Esophagus muscularis mucosa (tissue), 4 donors: ENCODE measurements around the gene RAB40B.

Experiments
- CTCF ChIP-seq, 3 experiments: fragments of 200-600 bp in 2 of 3; fragments of 450-650 bp in 1 of 3; sonication (generic) in 2 of 3; IDR thresholded peaks; one replicate each; pipeline ENCODE4 v1.5.1; 2017 to 2019; ENCODE audit warnings: antibody characterized with exemption in 3 of 3, mild to moderate bottlenecking in 2 of 3, moderate library complexity in 1 of 3
- EP300 ChIP-seq: sonication (generic); formaldehyde crosslinking; IDR thresholded peaks from one replicate; pipeline ENCODE4 v1.6.1; 2017; ENCODE audit warnings: antibody characterized with exemption
- POLR2A ChIP-seq: fragments of 450-650 bp; IDR thresholded peaks from one replicate; pipeline ENCODE4 v1.6.1; 2017; ENCODE audit warnings: antibody characterized with exemption, moderate library complexity, mild to moderate bottlenecking, low read depth

DNA sequence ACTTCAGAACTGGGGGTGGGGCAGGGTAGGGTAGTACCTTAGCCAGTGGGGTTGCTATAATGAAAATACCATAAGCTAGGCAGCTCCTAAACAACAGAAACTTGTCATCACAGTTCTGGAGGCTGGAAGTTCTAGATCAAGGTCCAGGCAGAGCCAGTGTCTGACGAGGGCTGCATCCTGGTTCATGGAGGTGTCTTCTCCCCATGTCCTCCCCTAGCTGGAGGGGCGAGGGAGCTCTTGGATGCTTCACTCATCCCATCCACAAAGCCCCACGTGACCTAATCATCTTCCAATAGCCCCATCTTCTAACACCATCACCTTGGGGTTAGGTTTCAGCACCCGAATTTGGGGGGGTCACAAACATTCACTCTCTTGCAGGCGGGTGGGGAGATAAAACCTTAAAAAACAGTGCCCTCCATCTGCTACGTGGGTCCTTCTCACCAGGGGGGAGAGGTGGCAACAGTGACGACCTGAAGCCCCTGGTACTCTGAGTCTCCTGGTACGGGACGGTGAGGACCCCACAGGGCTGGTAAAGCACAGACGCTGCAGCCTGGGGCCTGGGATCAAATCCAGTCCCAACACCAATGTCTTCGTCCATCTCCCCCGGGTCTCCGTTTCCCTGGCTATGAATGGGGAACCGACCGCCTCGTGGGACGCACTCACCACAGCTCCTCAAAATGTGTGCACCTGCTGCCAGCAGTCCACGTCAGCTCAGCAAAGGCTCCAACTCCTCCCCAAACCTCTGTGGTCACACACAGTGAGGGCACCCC, 22.8 kb downstream of the RAB40B start:
- no peak for TF ChIP-seq EP300
- no peak for TF ChIP-seq CTCF (IDR thresholded peaks at IDR 0.05)
- TF ChIP-seq POLR2A, result no peak
